CD4-positive, alpha-beta T cell treated with Interleukin-1 beta for 1 hour (primary cell): ENCODE data around the gene TMX2.
"Not testable (repeated sequence)": the region's sequence is repeated elsewhere in the genome, so short reads cannot be mapped to it uniquely, and the experiment has no call there.

Source experiments
- DNase-seq, 2 donors: peaks; one replicate each; pipeline ENCODE4 v3.0.0-alpha.2; 2020 to 2022

Gene TMX2, protein sequence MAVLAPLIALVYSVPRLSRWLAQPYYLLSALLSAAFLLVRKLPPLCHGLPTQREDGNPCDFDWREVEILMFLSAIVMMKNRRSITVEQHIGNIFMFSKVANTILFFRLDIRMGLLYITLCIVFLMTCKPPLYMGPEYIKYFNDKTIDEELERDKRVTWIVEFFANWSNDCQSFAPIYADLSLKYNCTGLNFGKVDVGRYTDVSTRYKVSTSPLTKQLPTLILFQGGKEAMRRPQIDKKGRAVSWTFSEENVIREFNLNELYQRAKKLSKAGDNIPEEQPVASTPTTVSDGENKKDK

GRCh38 chr11:57712256-57713150 lies at the start of gene TMX2:
TSS of gene TMX2 (plus strand) at chr11:57712593. CDS start at chr11:57712619, 26 bp downstream.
- DNase-seq: peak; percentile 93 to 95

- no peak for DNase-seq
These were observed 49.5 kb upstream of the TMX2 start for GRCh38 chr11:57662893-57663292.

DNA sequence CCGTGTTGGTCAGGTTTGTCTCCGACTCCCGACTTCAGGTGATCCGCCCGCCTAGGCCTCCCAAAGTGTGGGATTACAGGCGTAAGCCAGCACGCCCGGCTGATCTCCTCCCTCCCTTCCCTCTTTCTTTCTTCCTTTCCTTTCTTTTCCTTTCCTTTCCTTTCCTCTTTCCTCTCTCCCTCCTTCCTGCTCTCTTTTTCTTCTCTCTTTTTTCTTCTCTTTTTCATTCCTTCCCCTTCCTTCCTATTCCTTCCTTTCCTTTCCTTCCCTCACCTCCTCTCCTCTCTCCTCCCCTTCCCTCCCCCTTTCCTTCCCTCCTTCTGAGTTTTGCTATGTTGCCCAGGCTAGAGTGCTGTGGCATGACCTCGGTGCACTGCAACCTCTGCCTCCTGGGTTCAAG lies 48.4 kb upstream of the TMX2 start:
- no peak for DNase-seq

GRCh38 chr11:57667117-57667735 lies 45.2 kb upstream of the TMX2 start:
- peak; percentile 96 to 98 for DNase-seq

DNA sequence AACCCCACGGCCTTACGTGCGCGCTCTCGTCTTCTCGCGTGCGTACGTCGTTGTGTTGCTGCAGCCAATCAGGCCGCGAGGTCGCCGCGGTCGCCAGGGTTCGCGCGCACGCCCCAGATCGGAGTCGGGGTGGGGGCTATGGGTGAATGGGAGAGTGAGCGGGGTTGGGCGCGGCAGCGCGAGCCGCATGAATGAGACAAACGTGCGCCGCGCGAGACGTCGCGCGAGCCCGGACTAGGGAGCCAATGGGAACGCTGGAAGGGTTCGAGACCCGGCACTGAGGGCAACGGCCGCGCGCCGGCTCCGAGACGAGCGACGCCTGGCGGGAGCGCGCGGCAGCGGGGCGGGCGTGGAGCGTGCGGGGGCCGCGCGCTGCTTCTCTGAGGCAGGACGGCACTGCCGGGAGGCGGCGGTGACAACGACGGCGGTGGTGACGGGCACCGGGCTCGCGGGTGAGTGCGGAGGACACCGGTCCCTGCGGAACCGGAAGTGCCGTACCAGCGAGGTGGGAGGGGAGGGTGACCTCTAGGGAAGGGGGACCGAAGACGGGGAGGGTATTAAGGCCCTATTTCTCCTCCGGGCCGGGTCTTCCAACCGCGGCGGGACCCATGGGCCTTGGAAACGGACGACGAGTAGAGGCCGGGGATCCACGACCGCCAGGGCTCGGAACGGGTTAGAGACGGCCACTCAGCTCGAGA lies 44.5 kb upstream of the TMX2 start, which contains the start of gene ZDHHC5:
Gene ZDHHC5 (plus strand): TSS at position 379 of the 698 bp plus-strand sequence. CDS start 4,977 bp downstream, outside the sequence.
- peak; percentile 100 for DNase-seq

- DNase-seq: peak in 1 of 2 donors; percentile 50
These were observed 44.0 kb upstream of the TMX2 start for GRCh38 chr11:57668434-57668782.

- no peak for DNase-seq
These were observed 38.1 kb upstream of the TMX2 start for GRCh38 chr11:57674251-57674650.

- no peak for DNase-seq
These were observed 37.0 kb upstream of the TMX2 start for GRCh38 chr11:57675176-57675941.

DNA sequence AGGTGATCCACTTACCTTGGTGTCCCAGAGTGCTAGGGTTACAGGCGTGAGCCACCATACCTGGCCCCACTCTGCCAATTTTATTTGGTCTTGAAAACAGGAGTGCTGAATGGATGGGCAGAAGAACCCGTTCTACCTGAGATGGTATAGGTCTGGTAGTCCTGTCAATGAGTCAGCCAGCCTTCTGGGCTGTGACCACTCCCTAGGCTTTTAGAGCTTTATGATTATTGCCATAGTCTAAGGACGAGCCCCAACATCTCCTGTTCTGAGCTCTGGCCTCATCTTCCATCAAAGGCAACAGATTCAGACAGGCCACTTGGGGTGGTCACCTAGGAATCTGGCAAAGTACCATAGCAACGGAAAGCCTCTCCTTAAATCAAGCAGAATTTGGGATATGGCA lies 33.0 kb upstream of the TMX2 start:
- DNase-seq: no peak

DNA sequence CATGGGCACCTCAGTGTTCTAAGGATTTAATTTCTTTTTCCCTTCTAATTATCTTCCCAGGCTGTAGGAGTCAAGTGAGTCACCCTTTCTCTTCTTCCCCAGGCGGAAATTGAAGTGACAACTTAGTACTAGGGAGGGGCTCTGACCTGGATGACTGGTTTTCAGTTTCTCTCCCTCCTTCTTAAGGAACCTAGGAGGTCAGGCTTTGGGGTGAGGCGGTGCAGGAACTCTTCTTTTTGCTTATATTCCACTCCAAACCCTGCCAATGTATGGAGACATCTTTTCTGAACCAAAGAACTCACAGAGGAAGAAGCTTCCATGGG lies 31.9 kb upstream of the TMX2 start:
- DNase-seq: no peak

DNA sequence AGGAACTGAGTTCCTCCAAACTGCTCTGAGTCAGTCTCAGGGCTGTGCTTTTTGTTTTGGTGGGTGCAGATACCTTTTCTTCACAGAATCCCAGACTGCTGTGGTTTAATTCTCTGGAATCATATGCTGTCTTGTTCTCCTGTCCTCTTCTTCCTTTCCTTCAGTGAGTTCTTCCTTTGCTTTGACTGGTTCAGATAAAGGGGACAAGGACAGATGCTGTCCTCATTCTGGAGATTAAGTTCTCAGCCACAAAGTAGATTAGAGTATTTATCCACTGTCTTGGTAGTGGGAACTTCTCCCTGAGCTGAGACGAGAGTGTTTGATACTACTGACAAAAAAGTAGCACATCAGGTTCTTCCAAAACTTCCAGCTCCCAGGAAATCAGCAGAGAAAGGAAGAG lies 31.2 kb upstream of the TMX2 start:
- DNase-seq: no peak

GRCh38 chr11:57690474-57690873 lies 21.9 kb upstream of the TMX2 start:
- not testable (repeated sequence) for DNase-seq

DNA sequence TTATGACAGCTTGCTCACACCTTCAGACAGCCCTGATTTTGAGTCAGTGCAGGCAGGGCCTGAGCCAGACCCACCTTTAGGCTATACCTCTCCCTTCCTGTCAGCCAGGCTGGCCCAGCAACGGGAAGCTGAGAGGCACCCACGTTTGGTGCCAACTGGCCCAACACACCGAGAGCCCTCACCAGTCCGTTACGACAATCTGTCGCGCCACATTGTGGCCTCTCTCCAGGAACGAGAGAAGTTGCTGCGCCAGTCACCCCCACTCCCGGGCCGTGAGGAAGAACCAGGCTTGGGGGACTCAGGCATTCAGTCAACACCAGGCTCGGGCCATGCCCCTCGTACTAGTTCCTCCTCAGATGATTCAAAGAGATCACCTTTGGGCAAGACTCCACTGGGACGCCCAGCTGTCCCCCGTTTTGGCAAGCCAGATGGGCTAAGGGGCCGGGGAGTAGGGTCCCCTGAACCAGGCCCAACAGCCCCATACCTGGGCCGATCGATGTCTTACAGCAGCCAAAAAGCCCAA lies 13.5 kb upstream of the TMX2 start:
- DNase-seq: no peak

- DNase-seq: no peak
These were observed 12.6 kb upstream of the TMX2 start for GRCh38 chr11:57699813-57700212.

- DNase-seq: no peak
These were observed 12.0 kb upstream of the TMX2 start for GRCh38 chr11:57700425-57700824.

- no peak for DNase-seq
These were observed 9.1 kb upstream of the TMX2 start for GRCh38 chr11:57703341-57703740.

DNA sequence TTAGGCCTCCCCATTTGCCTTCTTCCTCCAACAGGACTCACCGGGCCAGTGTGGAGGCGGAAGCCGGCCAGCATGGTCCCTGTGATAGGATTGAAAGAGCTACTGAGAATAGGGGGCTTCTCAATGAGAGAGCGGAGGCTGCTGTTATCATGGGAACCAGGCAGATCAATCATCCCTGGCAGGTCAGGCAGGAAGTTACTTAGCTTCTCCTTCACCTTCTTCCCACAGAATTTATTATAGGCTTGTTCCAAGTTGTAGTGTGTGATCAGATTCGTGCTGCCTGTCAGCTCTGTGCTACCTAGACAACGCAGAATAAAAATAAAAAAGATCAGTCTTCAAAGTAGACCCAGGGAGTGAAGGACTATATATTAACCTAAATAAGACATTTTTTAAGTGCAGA lies 7.5 kb upstream of the TMX2 start:
- no peak for DNase-seq

GRCh38 chr11:57705432-57705831 lies 7.0 kb upstream of the TMX2 start:
- DNase-seq: not testable (repeated sequence)

GRCh38 chr11:57709802-57710367 lies 2.5 kb upstream of the TMX2 start:
- no peak for DNase-seq

DNA sequence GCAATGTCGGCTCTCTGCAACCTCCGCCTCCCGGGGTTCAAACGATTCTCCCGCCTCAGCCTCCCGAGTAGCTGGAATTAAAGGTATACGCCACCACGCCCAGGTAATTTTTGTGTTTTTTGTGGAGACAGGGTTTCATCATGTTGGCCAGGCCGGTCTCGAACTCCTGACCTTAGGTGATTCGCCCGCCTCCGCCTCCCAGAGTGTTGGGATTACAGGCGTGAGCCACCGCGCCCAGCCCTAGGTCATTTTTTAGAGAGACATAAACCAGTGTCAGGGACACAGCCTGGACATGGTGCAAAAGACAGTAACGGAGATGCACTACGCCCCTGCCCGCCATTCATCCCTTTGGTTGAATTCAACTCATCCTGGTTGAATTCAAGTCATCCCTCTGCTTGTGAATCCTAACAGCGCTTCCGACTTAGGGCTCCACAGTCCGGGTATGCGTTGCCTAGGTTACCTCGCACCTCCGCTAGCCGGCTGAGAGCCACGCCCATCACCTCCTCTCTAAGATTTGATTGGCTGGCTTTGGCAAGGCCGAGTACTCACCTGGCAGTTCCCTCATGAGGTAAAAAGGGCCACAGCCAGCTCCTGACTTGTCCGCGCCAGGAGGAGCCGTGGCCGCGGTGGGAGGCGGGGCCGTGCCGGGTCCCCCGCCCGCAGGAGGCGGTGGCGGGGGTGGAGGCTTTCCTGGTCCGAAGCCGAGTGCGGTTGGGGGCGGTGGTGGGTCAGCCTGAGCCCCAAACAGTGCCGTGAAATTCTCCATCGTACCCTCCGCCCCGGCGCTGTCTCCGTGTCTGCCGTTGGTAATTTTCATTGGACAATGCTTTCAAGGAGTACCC lies 758 bp upstream of the TMX2 start, which contains the start of gene MED19:
Gene MED19 (minus strand): TSS at position 802 of the 842 bp plus-strand sequence. CDS start 36 bp downstream, at position 766.
- DNase-seq: peak; percentile 86 to 89

DNA sequence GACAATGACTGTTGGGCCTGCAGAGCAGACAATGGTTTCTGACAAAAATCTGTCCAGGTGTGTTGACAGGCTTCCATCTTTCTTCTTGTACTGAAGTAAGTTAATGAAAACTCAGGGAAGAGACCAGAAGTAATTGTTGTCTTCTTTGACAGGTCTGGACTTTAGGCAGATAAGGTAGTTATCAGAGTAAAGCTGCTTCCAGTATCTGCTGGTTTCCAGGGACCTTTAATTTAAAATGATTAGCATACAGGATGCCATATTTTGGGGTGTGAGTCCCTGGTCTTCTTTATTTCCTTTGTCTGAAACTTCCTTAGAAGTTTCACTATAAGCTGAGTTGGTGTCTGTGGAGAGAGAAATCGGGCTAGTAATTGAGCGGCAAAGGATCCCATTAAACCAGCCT lies 1.4 kb downstream of the TMX2 start:
- no peak for DNase-seq
